Superior temporal gyrus (tissue), 1 donor: Measurements from ENCODE around the gene FAM83D.

ENCODE experiments used
- DNase-seq: peaks from one replicate; pipeline ENCODE4 v3.0.0-alpha.2; 2016; ENCODE audit errors: extremely low spot score

Gene FAM83D

DNA sequence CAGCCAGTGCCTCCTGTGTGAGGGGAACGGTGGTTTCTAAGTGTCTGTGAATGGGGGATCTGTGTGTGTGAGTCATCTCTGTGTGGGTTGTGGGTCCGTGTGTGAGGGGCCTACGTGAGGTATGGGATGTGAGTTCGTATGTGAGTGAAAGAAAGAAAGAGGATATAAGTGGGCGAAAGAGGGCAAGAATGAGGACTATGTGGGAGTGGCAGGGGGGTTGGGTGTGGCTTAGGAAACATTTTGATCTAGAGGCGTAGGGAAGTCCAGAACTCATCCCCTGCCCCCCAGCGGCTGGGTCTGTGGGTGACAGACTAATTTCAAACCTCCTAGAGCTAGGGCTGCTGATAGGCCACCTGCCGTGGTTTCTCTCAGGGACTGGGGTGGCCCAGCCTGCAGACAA is 71.4 kb downstream of the FAM83D start:
- DNase-seq = no peak

GRCh38 chr20:38999217-38999616 is 73.0 kb downstream of the FAM83D start:
- no peak for DNase-seq

GRCh38 chr20:38999965-39000910 is 74.0 kb downstream of the FAM83D start:
- no peak for DNase-seq
